ENCODE measurements around the gene MAD2L1BP.

The MAD2L1BP gene

GRCh38 chr6:43683708-43684455, 48.2 kb downstream of the MAD2L1BP start:
- no peak for DNase-seq (ENCODE audit: low read depth in 1 of 2, low spot score in 1 of 2)
- in situ Hi-C loops (cut with HindIII; ENCODE audit: low pct_unique_long_range_greater_than_20kb, low sequenced_read_pairs): no loop called here
- no peak for TF ChIP-seq JUND (IDR thresholded peaks at IDR 0.05; ENCODE audit: low read depth)

GRCh38 chr6:43687079-43687436, 51.4 kb downstream of the MAD2L1BP start:
- no peak for TF ChIP-seq JUND (IDR thresholded peaks at IDR 0.05; ENCODE audit: low read depth)
- in situ Hi-C loops (cut with HindIII; ENCODE audit: low pct_unique_long_range_greater_than_20kb, low sequenced_read_pairs): no loop called here
- DNase-seq (ENCODE audit: low read depth in 1 of 2, low spot score in 1 of 2): no peak

GRCh38 chr6:43687437-43688347, 52.1 kb downstream of the MAD2L1BP start, which contains the start of gene MRPS18A:
Gene MRPS18A (minus strand): TSS chr6:43687791. CDS start chr6:43687779, 12 bp downstream.
- TF ChIP-seq JUND (IDR thresholded peaks at IDR 0.05; ENCODE audit: low read depth): no peak
- peak; percentile 86 to 94 for DNase-seq (ENCODE audit: low read depth in 1 of 2, low spot score in 1 of 2)
- in situ Hi-C loops (cut with HindIII; ENCODE audit: low pct_unique_long_range_greater_than_20kb, low sequenced_read_pairs): no loop called here

- no peak for TF ChIP-seq JUND (IDR thresholded peaks at IDR 0.05; ENCODE audit: low read depth)
- DNase-seq (ENCODE audit: low read depth in 1 of 2, low spot score in 1 of 2): no peak
- in situ Hi-C loops (cut with HindIII; ENCODE audit: low pct_unique_long_range_greater_than_20kb, low sequenced_read_pairs): no loop called here
Observed at GRCh38 chr6:43689421-43689820, 53.8 kb downstream of the MAD2L1BP start.
